Activated CD4-positive, CD25-positive, alpha-beta regulatory T cell (primary cell): ENCODE data around the gene ZER1.

Experiments used
- DNase-seq, 4 experiments: peaks; one replicate each; lab custom pipeline; 2025; lab: John Stamatoyannopoulos, UW

The ZER1 gene

GRCh38 chr9:128690684-128691034 is 81.1 kb downstream of the ZER1 start:
- DNase-seq, result no peak

- peak; percentile 26 to 49 (median 41) for DNase-seq
Measured at GRCh38 chr9:128689820-128690683, 81.7 kb downstream of the ZER1 start.

GRCh38 chr9:128689293-128689774 is 82.4 kb downstream of the ZER1 start:
- peak; percentile 44 to 63 (median 58) for DNase-seq

- peak; percentile 78 to 92 (median 87) for DNase-seq
Measured at GRCh38 chr9:128688501-128689292, 83.0 kb downstream of the ZER1 start, which contains the start of gene SET. Gene SET (plus strand): TSS chr9:128689222. CDS start chr9:128689583, 361 bp downstream.

GRCh38 chr9:128687453-128687852 is 84.3 kb downstream of the ZER1 start:
- no peak for DNase-seq

- peak in 1 of 4 experiments; percentile 25 for DNase-seq
Measured at GRCh38 chr9:128685636-128686489, 85.9 kb downstream of the ZER1 start.

GRCh38 chr9:128684325-128685199 is 87.2 kb downstream of the ZER1 start:
- peak; percentile 45 to 62 (median 48) for DNase-seq

- no peak for DNase-seq
Measured at GRCh38 chr9:128684065-128684324, 87.7 kb downstream of the ZER1 start.

GRCh38 chr9:128683340-128684064 is 88.2 kb downstream of the ZER1 start:
- no peak for DNase-seq
